ENCODE data around the gene SLITRK4. TPM values are rescaled to one million over a fixed set of nuclear protein-coding genes. Genes with fewer than 3 reads are reported as not detected.

The SLITRK4 gene
- total and polyA plus RNA-seq, 8 donors: 0.23 to 2.3 (median 1.6) TPM

DNA sequence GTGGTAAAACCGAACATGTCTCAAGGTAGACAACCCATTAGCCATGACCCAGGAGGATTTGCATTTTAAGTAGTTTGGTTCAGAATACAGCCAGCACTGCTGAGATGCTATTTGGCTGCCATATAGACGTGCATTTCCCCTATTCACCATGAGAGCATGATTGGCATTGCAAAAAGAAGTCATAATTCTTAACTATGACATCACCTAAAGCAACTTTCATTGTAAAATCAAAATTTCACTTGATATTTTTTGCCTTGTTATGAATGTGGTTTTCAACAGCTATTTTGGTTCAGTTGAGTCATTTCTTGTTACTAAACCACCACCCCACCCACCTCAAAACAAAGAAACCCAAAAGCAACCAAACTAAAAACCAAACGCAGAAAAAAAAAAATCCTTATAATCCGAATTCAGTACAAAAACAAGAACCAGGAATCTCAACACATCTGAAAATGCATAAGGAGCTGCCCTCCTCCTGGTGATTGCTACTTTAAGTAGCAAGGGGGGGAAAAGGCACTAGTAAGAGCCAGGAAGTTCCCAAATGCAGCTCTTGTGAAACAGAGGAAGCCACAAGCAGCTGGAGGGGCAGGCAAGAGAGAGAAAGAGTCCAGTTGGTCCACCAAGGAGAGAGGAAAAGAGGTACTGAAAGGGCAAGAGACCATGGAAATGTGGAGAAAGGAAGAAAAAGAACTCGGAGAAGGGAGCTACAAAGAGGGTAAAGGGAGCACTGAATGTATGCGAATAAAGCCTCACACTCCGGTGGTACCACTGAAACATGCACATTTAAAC, 3.1 kb downstream of the SLITRK4 start:
- peaks cover 9 to 27% of the 10 kb centered on the region in 2 donors for H3K27me3 ChIP-seq
- ATAC-seq (peak; percentile 34), DNase-seq (peak in 1 of 4 donors; percentile 37)
- peak overlapping the region in 1 of 2 donors; percentile 42 for H3K4me3 ChIP-seq
- intact Hi-C loops (cut with DNase I): no loop called here
- no peaks in the 10 kb centered on the region for H3K9me3 ChIP-seq
- no peaks in the 10 kb centered on the region for H3K36me3 ChIP-seq
- TF ChIP-seq, protein P1, sequence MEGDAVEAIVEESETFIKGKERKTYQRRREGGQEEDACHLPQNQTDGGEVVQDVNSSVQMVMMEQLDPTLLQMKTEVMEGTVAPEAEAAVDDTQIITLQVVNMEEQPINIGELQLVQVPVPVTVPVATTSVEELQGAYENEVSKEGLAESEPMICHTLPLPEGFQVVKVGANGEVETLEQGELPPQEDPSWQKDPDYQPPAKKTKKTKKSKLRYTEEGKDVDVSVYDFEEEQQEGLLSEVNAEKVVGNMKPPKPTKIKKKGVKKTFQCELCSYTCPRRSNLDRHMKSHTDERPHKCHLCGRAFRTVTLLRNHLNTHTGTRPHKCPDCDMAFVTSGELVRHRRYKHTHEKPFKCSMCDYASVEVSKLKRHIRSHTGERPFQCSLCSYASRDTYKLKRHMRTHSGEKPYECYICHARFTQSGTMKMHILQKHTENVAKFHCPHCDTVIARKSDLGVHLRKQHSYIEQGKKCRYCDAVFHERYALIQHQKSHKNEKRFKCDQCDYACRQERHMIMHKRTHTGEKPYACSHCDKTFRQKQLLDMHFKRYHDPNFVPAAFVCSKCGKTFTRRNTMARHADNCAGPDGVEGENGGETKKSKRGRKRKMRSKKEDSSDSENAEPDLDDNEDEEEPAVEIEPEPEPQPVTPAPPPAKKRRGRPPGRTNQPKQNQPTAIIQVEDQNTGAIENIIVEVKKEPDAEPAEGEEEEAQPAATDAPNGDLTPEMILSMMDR (IDR thresholded peaks at IDR 0.05): no peak
- no peak overlapping the region for H3K27ac ChIP-seq
- H3K4me1 ChIP-seq: no peaks in the 10 kb centered on the region

DNA sequence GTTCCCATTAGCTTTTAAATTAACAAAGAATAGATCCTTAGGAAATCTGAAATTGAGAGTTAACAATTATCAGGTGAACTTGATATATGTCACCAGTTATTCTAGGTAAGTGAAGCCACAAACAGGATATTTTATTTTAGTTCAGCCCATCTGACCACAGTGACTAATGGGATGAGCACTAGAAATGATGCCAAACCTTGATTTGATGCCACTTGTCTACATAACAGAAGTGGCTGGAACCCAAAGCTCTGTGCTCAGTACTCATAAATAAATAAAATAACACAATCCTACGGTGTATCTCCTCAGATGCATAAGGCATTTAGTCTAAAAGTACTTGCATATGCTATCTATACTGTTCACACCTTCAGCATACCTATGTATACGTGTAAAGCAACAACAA, 12.2 kb downstream of the SLITRK4 start:
- no peaks in the 10 kb centered on the region for H3K9me3 ChIP-seq
- H3K4me3 ChIP-seq: no peak overlapping the region
- H3K36me3 ChIP-seq: no peaks in the 10 kb centered on the region
- H3K4me1 ChIP-seq: no peaks in the 10 kb centered on the region
- intact Hi-C loops (cut with DNase I): no loop called here
- no peak for DNase-seq
- TF ChIP-seq, protein P1 (IDR thresholded peaks at IDR 0.05): no peak
- no peak overlapping the region for H3K27ac ChIP-seq
- no peak for ATAC-seq
- no peaks in the 10 kb centered on the region for H3K27me3 ChIP-seq

DNA sequence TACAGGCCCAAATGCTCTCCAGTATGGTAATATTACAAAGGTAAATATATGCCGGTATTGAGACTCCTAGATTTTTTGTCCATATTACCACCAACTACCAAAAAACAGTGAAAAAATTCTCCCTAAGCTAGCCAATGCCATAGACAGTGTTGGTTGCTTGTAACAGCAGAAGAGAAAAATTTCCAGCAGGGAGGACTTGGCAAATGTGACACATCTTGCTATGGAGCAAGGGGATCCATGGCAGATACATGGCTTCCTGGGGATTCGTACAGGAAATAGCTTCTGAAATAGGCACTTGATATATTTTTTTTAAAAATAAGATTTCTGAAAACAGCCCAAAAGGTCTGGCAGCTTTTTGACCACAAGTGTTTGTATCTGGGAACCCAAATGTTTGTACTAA, 14.6 kb downstream of the SLITRK4 start:
- ATAC-seq (no peak), DNase-seq (no peak)
- no peaks in the 10 kb centered on the region for H3K9me3 ChIP-seq
- H3K4me3 ChIP-seq: no peak overlapping the region
- H3K36me3 ChIP-seq: no peaks in the 10 kb centered on the region
- no peaks in the 10 kb centered on the region for H3K4me1 ChIP-seq
- no peaks in the 10 kb centered on the region for H3K27me3 ChIP-seq
- TF ChIP-seq, protein P1 (IDR thresholded peaks at IDR 0.05): no peak
- H3K27ac ChIP-seq: no peak overlapping the region
- intact Hi-C loops (cut with DNase I): no loop called here

DNA sequence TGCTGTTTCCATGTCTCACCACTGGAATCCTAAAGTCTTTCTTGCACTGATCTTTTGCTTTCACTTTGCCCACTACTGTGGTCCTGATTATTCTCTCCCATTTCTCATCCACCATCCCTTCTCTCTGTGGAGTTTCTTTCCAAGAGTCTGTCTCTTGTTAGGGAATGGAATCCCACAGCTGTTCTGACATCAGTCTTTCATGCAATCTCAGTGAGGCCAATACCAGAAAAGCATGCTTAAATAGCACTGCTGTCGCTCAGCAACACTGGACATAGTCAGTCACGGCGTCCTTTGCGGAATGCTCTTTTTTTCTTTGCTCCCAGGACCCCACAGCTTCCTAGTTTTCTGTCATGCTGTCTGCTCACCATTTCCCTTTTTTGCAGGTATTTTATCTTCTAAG, 20.1 kb downstream of the SLITRK4 start:
- intact Hi-C loops (cut with DNase I): no loop called here
- TF ChIP-seq, protein P1 (IDR thresholded peaks at IDR 0.05): no peak
- no peaks in the 10 kb centered on the region for H3K27me3 ChIP-seq
- H3K36me3 ChIP-seq: no peaks in the 10 kb centered on the region
- H3K4me3 ChIP-seq: no peak overlapping the region
- no peaks in the 10 kb centered on the region for H3K4me1 ChIP-seq
- no peak for ATAC-seq
- no peak for DNase-seq
- no peaks in the 10 kb centered on the region for H3K9me3 ChIP-seq
- no peak overlapping the region for H3K27ac ChIP-seq

DNA sequence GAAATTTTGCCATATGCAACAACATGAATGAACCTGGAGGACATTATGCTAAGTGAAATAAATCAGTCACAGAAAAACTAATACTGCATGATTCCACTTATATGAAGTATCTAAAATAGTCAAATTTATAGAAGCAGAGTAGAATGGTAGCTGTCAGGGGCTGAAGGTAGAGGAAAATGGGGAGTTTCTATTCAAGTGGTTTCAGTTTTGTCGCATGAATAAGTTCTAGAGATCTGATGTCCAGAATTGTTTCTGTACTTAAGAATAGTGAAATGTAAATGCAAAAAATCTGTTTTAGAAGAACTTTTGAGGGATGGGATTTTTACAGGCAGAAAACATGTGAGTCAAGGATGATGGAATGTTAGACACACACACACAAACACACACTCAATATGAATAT, 34.1 kb downstream of the SLITRK4 start:
- intact Hi-C loops (cut with DNase I): no loop called here
- H3K27ac ChIP-seq: no peak overlapping the region
- H3K4me1 ChIP-seq: no peaks in the 10 kb centered on the region
- H3K36me3 ChIP-seq: no peaks in the 10 kb centered on the region
- ATAC-seq (no peak), DNase-seq (no peak)
- no peaks in the 10 kb centered on the region for H3K9me3 ChIP-seq
- TF ChIP-seq, protein P1 (IDR thresholded peaks at IDR 0.05): no peak
- H3K4me3 ChIP-seq: no peak overlapping the region
- no peaks in the 10 kb centered on the region for H3K27me3 ChIP-seq
